NCI-H1092 (cell line): ENCODE measurements around the gene ADNP.
A peak's percentile ranks its signal among the peaks of the same experiment; 100 is the strongest.
"Not testable (repeated sequence)": the region's sequence is repeated elsewhere in the genome, so short reads cannot be mapped to it uniquely, and the experiment has no call there.

ENCODE experiments used
- DNase-seq: peaks from one replicate; lab custom pipeline; 2025; lab: John Stamatoyannopoulos, UW

ADNP gene

DNA sequence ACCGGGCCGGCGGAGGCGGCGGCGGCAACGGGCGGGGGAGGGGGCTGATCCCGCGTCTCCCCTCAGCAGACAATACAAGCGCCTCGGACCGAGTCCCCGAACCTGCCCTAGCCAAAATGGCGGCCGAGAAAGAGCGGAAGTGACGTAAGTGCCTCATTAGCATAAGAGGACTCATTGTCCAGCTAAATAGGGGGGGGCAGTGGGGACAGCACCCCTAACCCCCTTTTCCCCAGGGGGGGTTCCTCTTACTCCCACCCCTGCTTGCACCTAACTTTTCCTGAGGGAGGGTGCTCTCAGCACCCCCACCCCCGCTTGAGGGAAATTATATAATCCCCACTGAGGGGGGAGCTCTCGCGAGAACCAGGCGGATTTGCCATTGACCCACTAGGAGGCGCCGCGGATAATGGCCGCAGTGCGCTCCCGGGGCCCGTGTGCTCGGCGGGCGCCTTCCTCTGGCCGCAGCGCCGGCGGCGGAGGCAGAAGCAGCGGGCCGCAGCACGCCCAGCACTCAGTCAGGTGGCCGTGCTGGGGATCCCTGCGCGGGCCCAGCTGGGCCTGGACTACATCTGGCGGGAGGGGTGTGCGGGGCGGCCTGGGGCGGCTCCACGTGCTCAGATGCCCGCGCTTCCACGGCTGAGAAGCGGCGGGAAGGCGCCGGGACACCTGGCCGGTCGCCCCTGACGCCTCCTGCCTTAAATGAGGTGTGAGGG, at the start of gene ADNP:
Gene ADNP (minus strand): TSS at position 132 of the 710 bp plus-strand sequence. CDS start 27,441 bp downstream, outside the sequence.
- DNase-seq, result peak; percentile 93

DNA sequence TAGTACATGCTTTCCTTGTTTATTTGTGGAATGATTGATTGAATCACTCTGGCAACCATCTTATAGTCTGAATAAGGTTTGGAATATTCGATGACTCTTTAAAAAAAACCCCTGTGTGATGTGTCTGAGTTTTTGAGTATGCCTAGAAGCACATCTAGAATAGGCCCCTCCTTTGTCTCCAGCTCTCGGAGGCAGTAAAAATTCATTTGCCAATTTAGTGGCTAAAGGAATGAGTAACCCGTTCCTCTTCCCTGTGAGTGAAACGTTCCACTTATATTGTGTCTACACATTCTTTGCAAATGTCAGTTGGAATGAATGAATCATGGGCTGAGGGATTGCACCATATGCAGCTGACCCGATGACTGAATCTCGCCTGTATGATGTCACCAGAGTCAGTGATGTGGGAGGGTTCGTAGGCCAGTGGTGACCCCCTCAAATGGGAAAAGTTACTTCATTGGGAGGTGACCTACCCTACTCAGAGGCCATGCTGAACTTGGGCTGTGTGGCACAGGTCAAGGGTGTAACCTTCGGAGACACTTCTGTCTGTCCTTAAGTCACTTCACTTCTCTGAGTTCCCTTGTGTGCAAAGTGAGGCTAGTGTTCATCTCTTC, 48.9 kb upstream of the ADNP start:
- no peak for DNase-seq

DNA sequence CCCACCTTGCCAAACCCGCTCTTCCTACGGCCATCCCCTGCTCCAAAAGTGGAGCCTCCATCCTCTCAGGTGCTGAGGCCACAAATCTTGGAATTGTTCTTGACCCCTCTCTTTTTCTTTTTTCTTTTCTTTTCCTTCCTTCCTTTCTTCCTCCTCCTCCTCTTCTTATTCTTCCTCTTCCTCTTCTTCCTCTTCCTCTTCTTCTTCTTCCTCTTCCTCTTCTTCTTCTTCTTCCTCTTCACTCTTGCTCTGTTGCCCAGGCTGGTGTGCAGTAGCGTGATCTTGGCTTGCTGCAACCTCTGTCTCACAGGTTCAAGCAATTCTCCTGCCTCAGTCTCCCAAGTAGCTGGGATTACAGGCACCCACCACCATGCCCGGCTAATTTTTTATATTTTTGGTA, 47.3 kb upstream of the ADNP start:
- not testable (repeated sequence) for DNase-seq

DNA sequence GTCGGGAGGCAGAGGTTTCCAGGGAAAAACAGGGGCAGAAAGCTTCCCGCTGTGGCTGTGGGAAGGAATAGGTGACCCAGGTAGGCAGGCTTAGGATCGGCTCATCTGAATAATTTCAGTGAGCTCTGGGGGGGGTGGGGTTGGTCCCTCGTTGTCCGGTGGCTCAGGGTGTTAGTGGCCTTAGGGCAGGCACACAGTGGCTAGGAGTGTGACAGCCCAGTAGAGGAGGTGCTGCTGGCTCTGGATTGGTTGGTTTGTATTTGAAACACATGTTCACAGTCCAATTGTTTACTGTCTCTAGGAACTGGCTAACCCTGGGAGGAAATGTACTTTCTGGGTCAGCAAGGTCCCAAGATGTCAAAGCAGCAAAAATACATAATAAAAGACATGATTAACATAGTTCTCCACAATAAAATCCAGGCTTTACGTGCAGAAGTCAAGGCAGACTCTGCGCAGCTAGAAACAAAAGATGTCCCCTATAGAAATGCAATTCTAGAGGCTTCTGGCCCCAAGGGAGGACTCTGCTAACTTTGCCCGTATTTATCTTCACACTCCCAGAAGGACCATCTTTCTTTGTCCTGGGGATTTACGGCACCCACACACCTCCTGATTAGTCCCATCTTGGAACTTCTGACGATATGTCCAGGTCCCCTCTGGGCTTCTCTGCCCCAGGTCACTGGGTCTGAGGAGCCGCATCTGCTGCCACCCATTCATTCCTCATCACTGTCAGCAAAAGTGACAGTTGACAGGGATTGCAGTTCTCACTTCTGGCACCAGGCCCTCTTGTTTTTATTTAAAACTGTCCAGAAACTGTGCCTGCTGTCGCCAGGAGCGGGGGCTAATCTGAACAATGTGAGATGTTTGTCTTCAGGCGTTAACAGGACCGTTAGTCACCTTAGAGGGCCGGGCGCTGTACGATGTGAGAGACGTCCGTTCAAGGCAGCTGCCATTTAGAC, 46.1 kb upstream of the ADNP start:
- DNase-seq, result no peak

DNA sequence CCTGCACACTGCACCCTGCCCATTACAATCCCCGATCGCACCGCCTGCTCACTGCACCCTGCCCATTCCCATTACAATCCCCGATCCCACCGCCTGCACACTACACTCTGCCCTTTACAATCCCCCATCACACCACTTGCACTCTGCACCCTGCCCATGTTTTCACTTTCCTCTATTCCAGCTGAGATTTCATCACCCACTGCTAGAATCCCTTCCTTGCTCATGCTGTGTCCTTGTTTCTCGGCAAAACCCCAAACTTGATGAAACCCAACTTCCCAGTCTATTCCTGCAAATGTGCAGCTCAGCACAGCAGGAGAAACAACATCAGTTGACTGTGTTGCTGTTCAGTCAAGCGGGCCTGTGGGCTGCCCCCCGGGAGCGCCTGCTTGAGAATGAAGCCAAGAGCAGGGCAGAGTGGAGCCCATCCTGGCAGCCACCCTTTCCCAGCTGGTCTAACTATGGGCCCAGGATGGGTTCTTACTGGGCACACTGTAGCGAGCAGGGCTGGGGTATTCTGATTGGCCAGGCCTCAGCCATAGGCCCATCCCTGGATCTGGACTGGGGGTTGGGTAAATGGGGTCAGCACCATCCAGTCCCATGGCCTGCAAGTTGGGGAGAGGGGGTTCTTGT, 44.6 kb upstream of the ADNP start:
- DNase-seq, result no peak

DNA sequence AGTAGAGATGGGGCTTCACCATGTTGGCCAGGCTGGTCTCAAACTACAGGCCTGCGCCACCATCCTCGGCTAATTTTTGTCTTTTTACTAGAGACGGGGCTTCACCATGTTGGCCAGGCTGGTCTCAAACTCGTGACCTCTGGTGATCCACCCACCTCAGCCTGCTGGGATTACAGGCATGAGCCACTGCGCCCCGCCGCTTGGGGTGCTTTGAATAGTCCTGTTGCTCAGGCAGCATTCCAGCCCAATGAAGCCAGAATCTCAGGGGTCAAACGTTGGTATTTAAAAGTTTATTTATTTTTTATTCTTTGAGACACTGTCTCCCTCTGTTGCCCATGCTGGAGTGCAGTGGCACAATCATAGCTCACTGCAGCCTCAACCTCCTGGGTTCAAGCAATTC, 38.7 kb upstream of the ADNP start:
- no peak for DNase-seq

DNA sequence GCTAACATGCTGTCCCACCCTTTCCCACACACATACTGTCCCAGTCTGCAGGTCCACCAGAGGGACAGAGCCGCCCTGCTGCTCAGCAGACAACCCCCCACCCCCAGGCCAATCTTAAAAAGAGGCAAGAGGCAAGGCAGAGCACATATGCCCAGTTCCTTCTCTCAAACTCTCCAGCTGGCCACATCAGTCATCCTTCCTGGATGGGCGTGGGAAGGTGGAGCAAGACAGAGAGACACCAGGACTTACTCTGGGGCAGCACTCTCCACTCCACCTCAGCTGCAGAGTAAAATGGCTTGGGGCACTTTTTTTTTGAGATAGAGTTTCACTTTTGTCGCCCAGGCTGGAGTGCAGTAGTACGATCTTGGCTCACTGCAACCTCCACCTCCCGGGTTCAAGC, 38.2 kb upstream of the ADNP start:
- DNase-seq, result no peak

DNA sequence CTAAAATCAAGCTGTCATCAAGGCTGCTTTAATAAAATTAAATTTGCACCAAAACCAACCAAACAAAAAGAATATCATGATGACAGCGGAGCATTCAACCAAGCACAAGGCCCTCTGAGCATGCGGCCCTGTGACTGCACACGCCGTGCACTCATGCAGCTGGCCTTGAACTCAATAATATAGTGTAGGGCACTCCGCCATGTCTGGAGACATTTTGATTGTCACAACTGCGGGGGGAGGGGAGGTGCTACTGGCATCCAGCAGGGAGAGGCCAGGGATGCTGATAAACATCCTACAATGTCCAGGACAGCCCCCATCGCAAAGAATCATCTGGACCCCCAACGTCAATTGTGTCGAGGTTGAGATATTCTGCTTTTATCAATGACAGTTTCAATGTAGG, 37.1 kb upstream of the ADNP start:
- no peak for DNase-seq

DNA sequence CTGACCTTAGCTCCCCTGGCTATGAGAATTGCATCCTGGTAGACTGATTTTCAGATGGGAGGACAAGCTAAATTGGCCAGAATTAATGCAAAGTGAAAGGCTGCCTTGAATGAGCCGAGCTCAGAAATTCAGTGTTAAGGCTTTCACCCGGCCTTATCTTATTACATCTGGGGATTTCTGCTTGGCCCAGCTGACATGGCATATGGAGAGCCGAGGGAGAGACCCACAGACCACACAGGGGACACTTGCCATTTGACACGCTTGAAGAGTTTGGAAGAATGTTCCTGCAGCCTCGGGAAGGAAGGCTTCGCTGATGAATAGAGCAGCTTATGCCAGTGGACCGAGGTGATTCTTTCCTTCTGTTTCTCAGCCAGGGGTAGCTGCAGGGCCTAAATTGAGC, 36.3 kb upstream of the ADNP start:
- DNase-seq, result no peak

DNA sequence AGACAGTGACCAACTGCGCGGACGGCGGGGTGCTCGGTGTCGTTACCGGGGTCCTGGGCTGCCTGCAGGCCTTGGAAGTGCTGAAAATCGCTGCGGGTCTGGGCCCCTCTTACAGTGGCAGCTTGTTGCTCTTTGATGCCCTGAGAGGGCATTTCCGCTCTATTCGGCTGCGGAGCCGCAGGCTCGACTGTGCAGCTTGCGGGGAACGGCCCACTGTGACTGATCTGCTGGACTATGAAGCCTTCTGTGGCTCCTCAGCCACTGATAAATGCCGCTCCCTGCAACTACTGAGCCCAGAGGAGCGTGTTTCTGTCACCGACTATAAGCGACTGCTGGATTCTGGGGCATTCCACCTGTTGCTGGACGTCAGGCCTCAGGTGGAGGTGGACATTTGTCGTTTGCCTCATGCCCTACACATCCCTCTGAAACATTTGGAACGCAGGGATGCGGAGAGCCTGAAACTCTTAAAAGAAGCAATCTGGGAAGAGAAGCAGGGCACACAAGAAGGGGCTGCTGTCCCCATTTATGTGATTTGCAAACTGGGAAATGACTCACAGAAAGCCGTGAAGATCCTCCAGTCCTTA, 28.4 kb upstream of the ADNP start:
- no peak for DNase-seq

DNA sequence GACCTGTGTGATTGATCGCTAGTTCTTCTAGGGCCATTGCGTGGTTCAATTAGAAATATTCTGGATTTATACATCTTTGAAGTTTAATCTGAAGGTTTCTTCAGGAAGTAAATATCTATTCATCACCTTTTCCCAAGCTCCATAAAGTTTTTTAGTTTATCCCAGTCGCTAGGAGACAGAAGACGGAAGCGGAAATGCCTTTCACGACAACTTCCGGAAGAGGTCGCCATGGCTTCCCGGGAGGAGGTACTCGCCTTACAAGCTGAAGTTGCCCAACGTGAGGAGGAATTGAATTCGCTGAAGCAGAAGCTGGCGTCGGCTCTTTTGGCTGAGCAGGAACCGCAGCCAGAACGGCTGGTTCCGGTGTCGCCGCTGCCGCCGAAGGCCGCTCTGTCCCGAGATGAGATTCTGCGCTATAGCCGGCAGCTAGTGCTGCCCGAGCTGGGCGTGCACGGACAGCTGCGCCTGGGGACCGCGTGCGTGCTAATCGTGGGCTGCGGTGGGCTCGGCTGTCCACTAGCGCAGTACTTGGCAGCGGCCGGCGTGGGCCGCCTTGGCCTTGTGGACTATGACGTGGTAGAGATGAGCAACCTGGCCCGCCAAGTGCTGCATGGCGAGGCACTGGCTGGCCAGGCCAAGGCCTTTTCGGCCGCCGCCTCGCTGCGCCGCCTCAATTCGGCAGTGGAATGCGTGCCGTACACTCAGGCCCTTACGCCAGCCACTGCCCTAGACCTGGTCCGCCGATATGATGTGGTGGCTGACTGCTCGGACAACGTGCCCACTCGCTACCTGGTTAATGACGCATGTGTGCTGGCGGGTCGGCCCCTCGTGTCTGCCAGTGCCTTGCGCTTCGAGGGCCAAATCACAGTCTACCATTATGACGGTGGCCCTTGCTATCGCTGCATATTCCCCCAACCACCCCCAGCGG, 27.6 kb upstream of the ADNP start, which contains the start of gene MOCS3:
Gene MOCS3 (plus strand): TSS at position 204 of the 928 bp plus-strand sequence. CDS start 25 bp downstream, at position 229.
- DNase-seq, result peak; percentile 88

DNA sequence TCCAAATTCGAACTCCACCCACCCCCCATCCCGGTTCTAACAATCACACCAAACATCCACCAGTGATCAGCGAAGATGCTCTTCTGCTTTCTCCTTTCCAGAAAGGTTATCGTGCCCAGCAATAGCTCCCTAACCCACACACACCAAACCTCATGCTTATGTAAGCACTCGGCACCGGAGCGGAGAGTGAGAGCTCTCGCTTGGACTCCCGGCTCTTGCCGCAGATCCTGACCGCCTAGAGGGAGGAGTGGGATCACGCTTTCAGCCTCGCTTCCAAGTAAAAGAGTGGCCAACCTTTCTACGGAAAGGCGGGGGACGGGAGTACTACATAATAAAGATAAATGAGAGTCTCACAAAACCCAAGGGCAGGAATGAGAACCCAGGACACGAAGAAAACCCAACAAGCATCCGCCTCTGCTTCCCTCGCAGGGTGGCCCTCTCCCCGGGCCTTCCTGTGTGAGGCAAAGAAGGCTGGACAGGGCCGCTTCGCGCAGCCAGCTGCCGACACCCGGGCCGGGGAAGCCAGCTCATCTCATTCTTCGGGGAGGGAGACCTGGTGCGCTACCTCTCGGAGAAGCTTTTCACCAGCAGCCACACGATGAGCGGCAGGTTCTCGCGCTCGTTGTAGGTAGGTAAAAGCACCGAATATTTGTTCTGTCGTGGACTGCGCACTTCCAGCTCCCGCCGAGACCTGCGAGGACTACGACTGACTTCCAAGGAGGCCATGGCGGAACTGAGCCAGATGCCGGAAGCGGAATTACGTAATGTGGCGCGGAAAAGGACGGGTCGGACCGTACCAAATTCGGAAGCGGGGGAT, 26.8 kb upstream of the ADNP start, which contains the start of gene DPM1:
Gene DPM1 (minus strand): TSS at position 735 of the 817 bp plus-strand sequence. CDS start 9 bp downstream, at position 726.
- DNase-seq, result peak; percentile 88

DNA sequence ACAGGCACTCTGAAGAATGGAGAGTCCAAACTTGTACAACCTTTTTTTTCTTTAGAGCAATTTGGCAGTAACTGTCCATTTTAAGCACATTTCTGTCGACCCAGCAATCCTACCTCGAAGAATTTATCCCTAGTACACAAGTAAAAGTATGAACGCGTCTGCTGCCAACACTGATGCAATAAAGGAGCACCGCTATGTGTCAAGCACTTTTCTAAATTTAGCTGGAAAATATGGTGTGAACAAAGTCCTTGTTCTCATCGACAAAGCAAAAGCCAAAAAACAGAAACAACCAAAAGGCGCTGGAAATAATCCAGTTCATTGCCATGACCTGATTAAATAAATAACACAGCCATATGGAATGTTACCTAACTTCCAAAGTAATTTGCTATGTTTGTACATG, 26.0 kb upstream of the ADNP start:
- no peak for DNase-seq

DNA sequence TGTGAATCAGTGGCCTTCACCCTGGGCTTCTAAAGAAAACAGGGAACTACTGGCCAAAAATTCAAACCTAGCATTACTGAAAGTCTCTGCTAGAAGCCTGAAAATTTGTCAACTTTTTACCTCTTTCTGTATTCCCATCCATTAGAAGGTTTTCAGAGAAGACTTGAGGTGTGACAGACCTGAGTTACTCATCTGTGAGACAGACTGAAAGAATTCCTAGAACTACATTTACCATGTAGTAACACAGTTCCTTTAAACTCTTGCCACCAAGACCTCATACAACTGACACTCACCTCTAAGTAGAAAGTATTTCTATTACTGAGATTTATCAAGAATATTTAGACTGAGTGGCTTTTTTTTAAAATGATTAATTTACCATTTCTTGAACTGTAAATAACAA, 22.6 kb upstream of the ADNP start:
- DNase-seq, result no peak

DNA sequence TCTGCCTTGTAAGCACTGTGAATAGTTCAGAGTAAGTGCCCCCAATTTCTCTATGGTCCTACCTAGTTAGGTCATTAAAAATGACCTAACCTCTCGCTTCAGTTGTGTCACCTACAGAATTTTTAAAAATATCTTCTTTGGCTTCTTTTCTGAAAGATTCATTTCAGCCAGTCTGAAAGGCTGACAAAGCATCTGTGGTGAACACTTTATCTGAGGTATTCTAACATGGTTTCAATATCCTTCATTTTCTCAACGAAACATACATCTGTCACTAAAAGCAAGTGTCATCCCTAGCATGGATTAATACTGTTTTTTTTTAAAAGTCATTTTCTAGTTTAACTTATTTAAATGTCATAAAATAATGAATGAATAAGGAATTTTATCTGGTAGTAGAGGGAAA, 22.0 kb upstream of the ADNP start:
- DNase-seq, result no peak

DNA sequence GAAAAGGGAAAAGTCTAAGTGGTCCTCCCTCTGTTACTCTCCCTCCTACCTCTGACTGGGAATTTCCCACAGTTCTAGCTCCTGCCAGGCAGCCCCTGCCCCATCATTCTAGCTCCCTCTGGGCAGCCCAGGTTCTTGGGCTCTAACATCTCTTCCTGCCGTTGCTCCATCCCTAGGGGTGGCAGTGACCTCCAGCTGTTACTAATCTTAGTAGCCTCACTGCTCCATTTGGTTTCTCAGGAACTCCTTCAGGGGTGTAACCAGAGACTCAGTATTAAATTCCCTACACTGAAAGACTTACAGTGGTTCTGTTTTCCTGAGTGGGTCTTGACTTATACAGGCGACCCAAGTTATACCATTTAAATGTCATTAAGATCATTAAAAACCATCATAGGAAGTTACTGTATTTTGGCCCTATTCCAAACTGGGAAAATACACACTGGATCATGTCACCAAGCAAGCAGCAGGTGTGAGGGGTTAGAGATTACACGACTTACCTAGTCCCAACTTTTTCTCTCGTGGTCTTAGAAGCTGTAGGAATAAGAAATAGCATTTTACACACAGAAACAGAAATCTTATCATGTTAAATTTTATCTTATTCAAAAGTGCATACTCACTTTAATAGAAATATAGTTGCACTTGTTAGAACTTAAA, 17.0 kb upstream of the ADNP start:
- no peak for DNase-seq

DNA sequence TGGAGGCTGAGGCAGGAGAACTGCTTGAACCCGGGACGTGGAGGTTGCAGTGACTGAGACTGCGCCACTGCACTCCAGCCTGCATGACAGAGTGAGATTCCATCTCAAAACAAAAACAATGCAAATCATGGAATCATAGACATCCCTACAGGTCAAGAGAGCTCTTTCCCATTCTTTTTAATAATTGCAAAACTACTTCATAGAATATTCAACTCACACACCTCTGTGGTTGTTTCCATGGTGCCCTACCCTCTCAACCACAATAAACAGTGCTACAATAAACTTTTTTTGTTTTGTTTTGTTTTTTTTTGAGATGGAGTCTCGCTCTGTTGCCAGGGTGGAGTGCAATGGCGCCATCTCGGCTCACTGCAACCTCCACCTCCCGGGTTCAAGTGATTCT, 11.8 kb upstream of the ADNP start:
- DNase-seq, result no peak

DNA sequence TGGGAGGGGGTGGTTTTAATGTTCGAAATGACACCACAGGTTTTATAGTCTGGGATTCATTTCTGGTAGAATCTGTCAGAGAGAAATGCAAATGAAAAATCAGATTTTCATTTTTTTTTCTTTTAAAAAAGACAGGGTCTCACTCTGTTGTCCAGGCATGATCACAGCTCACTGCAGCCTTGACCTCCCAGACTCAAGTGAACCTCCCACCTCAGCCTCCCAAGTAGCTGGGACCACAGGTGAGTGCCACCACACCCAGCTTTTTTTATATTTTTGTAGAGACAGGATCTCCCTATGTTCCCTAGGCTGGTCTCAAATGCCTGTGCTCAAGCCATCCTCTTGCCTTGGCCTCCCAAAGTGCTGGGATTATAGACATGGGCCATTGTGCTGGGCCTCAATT, 2.4 kb upstream of the ADNP start:
- DNase-seq, result no peak

DNA sequence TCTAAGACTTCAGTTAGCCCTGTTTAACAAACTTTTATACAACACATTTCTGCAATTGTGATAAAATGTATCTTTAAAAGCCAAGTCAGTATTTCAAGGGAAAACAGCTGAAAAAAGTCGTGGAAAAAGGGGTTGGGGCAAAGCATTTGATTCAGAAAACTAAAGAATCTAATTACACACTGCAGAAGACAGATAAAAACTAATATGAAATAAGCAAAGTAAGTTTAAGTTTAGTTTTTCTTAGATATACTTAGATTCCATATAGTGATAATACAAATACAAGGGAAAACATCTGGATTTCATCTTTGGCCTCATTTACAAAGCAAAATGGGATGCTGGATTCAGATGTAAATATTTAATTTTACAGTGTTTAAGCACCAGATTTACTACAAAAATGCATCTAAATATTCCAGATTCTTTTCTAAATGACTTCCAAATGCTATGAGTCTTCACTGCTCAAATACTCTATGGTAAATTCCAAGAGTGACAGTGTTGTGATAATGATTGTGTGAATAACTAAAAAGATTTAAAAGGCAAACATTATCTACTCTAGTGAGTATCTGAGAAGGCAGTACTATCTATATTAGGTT, 1.5 kb upstream of the ADNP start:
- DNase-seq, result no peak
